Upper lobe of left lung (tissue), 6 donors: Measurements from ENCODE around the gene ARRB2. TPM values are rescaled to one million over a fixed set of nuclear protein-coding genes. Genes with fewer than 3 reads are reported as not detected.
"Not testable (repeated sequence)": the region's sequence is repeated elsewhere in the genome, so short reads cannot be mapped to it uniquely, and the experiment has no call there.

Experiments
- ATAC-seq, 2 donors: fragments of 200-7000 bp; cut with Tn5 transposase; one replicate each; pipeline ENCODE4 v1.9.1; 2022; ENCODE audit warnings: mild to moderate bottlenecking in 2 of 2, moderate library complexity in 2 of 2; ENCODE audit not compliant: low FRiP score in 2 of 2
- DNase-seq, 2 donors: peaks; one replicate each; pipeline ENCODE4 v3.0.0-alpha.2; 2019 to 2020
- H3K27ac ChIP-seq, 4 donors: fragments of 200-600 bp; sonication (generic); one replicate each; pipeline ENCODE4 v1.5.1; 2016 to 2019
- H3K27me3 ChIP-seq, 4 donors: fragments of 200-600 bp; sonication (generic); one replicate each; pipeline ENCODE4 v1.5.1; 2017 to 2019
- H3K36me3 ChIP-seq, 4 donors: fragments of 200-600 bp; sonication (generic); one replicate each; pipeline ENCODE4 v1.5.1; 2016 to 2019
- H3K4me1 ChIP-seq, 4 donors: fragments of 200-600 bp; sonication (generic); one replicate each; pipeline ENCODE4 v1.5.1; 2018 to 2019
- H3K4me3 ChIP-seq, 4 donors: fragments of 200-600 bp; sonication (generic); one replicate each; pipeline ENCODE4 v1.5.1; 2017 to 2019; ENCODE audit warnings: mild to moderate bottlenecking in 2 of 4, moderate library complexity in 1 of 4
- H3K9me3 ChIP-seq, 4 donors: fragments of 200-600 bp; sonication (generic); one replicate each; pipeline ENCODE4 v1.5.1; 2018 to 2019
- EP300 ChIP-seq, 4 donors: sonication (generic); formaldehyde crosslinking; IDR thresholded peaks; one replicate each; pipeline ENCODE4 v1.5.1; 2017; ENCODE audit warnings: antibody characterized with exemption in 4 of 4, control low read depth in 2 of 4
- POLR2A ChIP-seq, 4 donors: fragments of 450-650 bp; IDR thresholded peaks; one replicate each; pipeline ENCODE4 v1.5.1; 2016 to 2017; ENCODE audit warnings: antibody characterized with exemption in 4 of 4, mild to moderate bottlenecking in 2 of 4
- POLR2AphosphoS5 ChIP-seq, 2 donors: sonication (generic); formaldehyde crosslinking; IDR thresholded peaks; one replicate each; pipeline ENCODE4 v1.5.1; 2017; ENCODE audit warnings: antibody characterized with exemption in 2 of 2
- WGBS, 2 donors: methylation state at CpG; one replicate each; pipeline ENCODE4 v1.1.5; 2017 to 2018; 5-methylcytosine and 5-hydroxymethylcytosine counted together
- total RNA-seq, 6 donors: library from RNA; depleted of rRNA in 4 of 6; stranded (reverse); fragments of >200 nt in 4 of 6; gene quantifications; one replicate each; pipeline versions ENCODE4 v1.1.0 to v1.2.1, GENCODE V29; 2016 to 2021
- TF ChIP-seq, protein P1 (sequence below), 6 experiments: fragments of 450-650 bp in 4 of 6; fragments of 200-600 bp in 2 of 6; sonication (generic) in 2 of 6; IDR thresholded peaks; one replicate each; pipeline ENCODE4 v1.5.1; 2016 to 2019; ENCODE audit warnings: antibody characterized with exemption in 6 of 6
- donor health status: DM: no; HTN: no; CAD: no; lungs with moderate emphysema.
- donor health status: DM: no; HTN: yes; CAD: no; lungs with severe emphysema.

Gene ARRB2
- total RNA-seq, 6 donors from 2014 or later: 67.3 to 336 (median 176) TPM

- peak overlapping the region in 3 of 4 donors; percentile 60 to 98 (median 71) for H3K4me3 ChIP-seq
- peak in 1 of 2 donors; percentile 64 for DNase-seq
- WGBS, 2 donors: 39 to 45% methylated on average over 2 to 6 of the region's 6 CpGs
Measured at GRCh38 chr17:4711661-4712181, 1.3 kb downstream of the ARRB2 start.

GRCh38 chr17:4712526-4712925 is 2.1 kb downstream of the ARRB2 start:
- no peaks in the 10 kb centered on the region for H3K9me3 ChIP-seq
- H3K4me3 ChIP-seq: peak overlapping the region in 3 of 4 donors; percentile 60 to 98 (median 71)
- TF ChIP-seq POLR2A (IDR thresholded peaks at IDR 0.05): no peak
- TF ChIP-seq POLR2AphosphoS5 (IDR thresholded peaks at IDR 0.05): no peak
- TF ChIP-seq EP300 (IDR thresholded peaks at IDR 0.05): no peak
- TF ChIP-seq, protein P1, sequence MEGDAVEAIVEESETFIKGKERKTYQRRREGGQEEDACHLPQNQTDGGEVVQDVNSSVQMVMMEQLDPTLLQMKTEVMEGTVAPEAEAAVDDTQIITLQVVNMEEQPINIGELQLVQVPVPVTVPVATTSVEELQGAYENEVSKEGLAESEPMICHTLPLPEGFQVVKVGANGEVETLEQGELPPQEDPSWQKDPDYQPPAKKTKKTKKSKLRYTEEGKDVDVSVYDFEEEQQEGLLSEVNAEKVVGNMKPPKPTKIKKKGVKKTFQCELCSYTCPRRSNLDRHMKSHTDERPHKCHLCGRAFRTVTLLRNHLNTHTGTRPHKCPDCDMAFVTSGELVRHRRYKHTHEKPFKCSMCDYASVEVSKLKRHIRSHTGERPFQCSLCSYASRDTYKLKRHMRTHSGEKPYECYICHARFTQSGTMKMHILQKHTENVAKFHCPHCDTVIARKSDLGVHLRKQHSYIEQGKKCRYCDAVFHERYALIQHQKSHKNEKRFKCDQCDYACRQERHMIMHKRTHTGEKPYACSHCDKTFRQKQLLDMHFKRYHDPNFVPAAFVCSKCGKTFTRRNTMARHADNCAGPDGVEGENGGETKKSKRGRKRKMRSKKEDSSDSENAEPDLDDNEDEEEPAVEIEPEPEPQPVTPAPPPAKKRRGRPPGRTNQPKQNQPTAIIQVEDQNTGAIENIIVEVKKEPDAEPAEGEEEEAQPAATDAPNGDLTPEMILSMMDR (IDR thresholded peaks at IDR 0.05): no peak
- H3K36me3 ChIP-seq: peaks cover 3 to 18% (median 15%) of the 10 kb centered on the region in 4 donors
- DNase-seq: peak in 1 of 2 donors; percentile 57
- WGBS, 2 donors: 75 to 82% methylated on average over 3 of the region's 3 CpGs
- H3K27ac ChIP-seq: peak overlapping the region; percentile 92 to 95 (median 93)
- no peak for ATAC-seq
- H3K4me1 ChIP-seq: peaks cover 15 to 54% (median 35%) of the 10 kb centered on the region in 4 donors
- no peaks in the 10 kb centered on the region for H3K27me3 ChIP-seq

More at GRCh38 chr17:4711661-4712181, 1.3 kb downstream of the ARRB2 start:
- TF ChIP-seq EP300 (IDR thresholded peaks at IDR 0.05) (no peak), POLR2A (IDR thresholded peaks at IDR 0.05) (no peak), POLR2AphosphoS5 (IDR thresholded peaks at IDR 0.05) (no peak)
- TF ChIP-seq, protein P1 (IDR thresholded peaks at IDR 0.05): no peak
- Histone ChIP-seq H3K27ac (peak overlapping the region; percentile 92 to 95 (median 93)), H3K9me3 (no peaks in the 10 kb centered on the region), H3K27me3 (no peaks in the 10 kb centered on the region), H3K36me3 (peaks cover 0 to 10% (median 7%) of the 10 kb centered on the region in 4 donors), H3K4me1 (peaks cover 15 to 54% (median 35%) of the 10 kb centered on the region in 4 donors)
- peak in 1 of 2 donors; percentile 39 for ATAC-seq

DNA sequence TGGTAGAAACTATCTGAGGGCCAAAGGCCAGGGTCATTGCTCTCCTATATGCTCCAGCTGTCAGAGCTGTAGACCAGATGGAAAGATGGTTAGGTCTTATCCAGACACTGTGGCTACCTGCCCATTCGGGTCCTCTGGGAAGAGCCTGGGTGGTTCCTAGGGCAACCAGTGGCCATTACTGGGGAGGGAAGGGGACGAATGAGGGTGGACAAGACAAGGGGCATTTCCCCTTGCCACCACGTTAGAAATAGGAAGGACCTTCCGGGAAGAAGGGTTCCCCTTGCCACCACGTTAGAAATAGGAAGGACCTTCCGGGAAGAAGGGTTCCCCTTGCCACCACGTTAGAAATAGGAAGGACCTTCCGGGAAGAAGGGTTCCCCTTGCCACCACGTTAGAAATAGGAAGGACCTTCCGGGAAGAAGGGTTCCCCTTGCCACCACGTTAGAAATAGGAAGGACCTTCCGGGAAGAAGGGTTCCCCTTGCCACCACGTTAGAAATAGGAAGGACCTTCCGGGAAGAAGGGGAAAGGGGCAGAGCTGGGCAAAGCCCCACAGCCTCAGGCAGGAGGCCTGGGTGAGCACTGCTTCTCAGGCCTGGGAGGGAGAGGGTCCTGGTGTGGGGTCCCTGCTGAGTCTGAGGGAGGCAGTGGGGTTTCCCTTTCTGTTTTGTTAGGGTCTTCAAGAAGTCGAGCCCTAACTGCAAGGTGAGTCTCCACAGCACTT is 4.1 kb downstream of the ARRB2 start:
- WGBS, 2 donors: 69 to 72% methylated on average over 7 to 8 of the region's 15 CpGs
- H3K27me3 ChIP-seq, DNase-seq, H3K9me3 ChIP-seq, ATAC-seq: not testable (repeated sequence)
- Histone ChIP-seq H3K4me1 (peaks cover 15 to 50% (median 35%) of the 10 kb centered on the region in 4 donors), H3K27ac (peak overlapping the region; percentile 70 to 82 (median 74)), H3K4me3 (peak overlapping the region in 1 of 4 donors; percentile 29), H3K36me3 (peaks cover 3 to 38% (median 31%) of the 10 kb centered on the region in 4 donors)

DNA sequence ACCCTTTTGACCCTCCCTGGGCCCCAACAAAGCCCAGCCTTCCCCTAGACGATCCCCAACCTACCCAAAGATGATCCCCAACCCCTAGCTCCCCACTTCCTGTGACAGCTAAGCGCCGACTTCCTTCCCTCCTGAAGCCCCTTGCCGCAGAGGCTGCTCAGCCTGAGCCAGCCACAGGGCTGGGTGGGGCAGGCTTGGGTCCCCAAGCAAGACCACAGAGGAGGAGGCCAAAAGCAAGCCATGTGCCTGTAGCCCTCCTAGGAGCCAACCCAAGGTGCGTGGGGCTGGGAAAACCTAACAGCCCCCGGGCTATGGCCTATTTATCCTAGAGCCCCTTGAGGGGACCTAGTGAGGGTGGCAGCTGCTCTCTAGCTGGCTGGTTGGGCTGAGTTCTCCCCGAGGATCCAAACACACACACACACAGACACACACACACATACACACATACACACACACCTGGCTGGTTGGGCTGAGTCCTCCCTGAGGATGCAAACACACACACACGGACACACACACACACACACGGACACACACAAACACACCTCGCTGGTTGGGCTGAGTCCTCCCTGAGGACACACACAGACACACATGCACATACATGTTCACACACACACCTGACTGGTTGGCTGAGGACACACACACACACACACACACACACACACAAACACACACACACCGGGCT is 4.8 kb downstream of the ARRB2 start:
- H3K27ac ChIP-seq: peak overlapping the region; percentile 62 to 82 (median 74)
- peak overlapping the region in 1 of 4 donors; percentile 29 for H3K4me3 ChIP-seq
- ATAC-seq (no peak), DNase-seq (no peak)
- H3K27me3 ChIP-seq: no peaks in the 10 kb centered on the region
- H3K4me1 ChIP-seq: peaks cover 15 to 45% (median 35%) of the 10 kb centered on the region in 4 donors
- H3K9me3 ChIP-seq: no peaks in the 10 kb centered on the region
- TF ChIP-seq POLR2AphosphoS5 (IDR thresholded peaks at IDR 0.05) (no peak), EP300 (IDR thresholded peaks at IDR 0.05) (no peak), POLR2A (IDR thresholded peaks at IDR 0.05) (no peak)
- TF ChIP-seq, protein P1 (IDR thresholded peaks at IDR 0.05): no peak
- H3K36me3 ChIP-seq: peaks cover 3 to 45% (median 35%) of the 10 kb centered on the region in 4 donors
- WGBS, 2 donors: 58 to 69% methylated on average over 5 to 11 of the region's 11 CpGs

DNA sequence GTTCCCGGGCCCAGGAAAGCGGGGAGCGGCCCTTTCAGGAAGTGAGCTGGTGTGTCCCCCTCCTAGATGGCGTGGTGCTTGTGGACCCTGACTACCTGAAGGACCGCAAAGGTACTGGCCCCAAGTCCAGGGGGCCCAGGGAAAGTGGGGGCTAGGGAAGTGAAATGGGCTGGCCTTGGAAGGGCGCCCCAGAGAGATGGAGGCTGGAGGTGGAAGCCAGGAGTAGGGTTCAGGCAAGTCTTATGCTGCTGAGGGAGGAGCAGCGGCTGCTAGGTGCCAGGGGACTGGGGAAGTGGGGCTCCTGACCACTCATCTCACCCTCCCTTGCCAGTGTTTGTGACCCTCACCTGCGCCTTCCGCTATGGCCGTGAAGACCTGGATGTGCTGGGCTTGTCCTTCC is 5.6 kb downstream of the ARRB2 start:
- ATAC-seq (no peak), DNase-seq (no peak)
- 93 to 94% methylated on average over 7 to 10 of the region's 10 CpGs for whole genome bisulfite sequencing, 2 donors
- H3K36me3 ChIP-seq: peaks cover 3 to 49% (median 39%) of the 10 kb centered on the region in 4 donors
- no peak for TF ChIP-seq POLR2A (IDR thresholded peaks at IDR 0.05)
- H3K27ac ChIP-seq: peak overlapping the region in 3 of 4 donors; percentile 3 to 82 (median 45)
- no peak overlapping the region for H3K4me3 ChIP-seq
- H3K27me3 ChIP-seq: no peaks in the 10 kb centered on the region
- H3K4me1 ChIP-seq: peaks cover 12 to 39% (median 32%) of the 10 kb centered on the region in 4 donors
- no peaks in the 10 kb centered on the region for H3K9me3 ChIP-seq
